ENCODE measurements around the gene OR4F15. TPM values are rescaled to one million over a fixed set of nuclear protein-coding genes. Genes with fewer than 3 reads are reported as not detected.

The OR4F15 gene
- total RNA-seq, 1 experiment from 2014 or later: 0.16 TPM

- DNase-seq (ENCODE audit: low read depth, low spot score): no peak
- in situ Hi-C loops (cut with HindIII; ENCODE audit: low pct_unique_long_range_greater_than_20kb, low sequenced_read_pairs): no loop called here
Observed at GRCh38 chr15:101852356-101852755, 40.4 kb downstream of the OR4F15 start.

Small RNA genes lying within 50 kb of the gene (small RNA-seq; reads per million reads assigned to genes)
- 0 reads per million in 2 experiments for gene RN7SL209P

Other genes starting within 250 kb of the OR4F15 start
- gene TM2D3, start 159.8 kb upstream of the OR4F15 start, total RNA-seq (2014; rRNA removed; shearing (Covaris generic)): 48.4 and 53.7 TPM in 2 replicates
- gene TARS3, start 87.7 kb upstream of the OR4F15 start, total RNA-seq (2014; rRNA removed; shearing (Covaris generic)): 10.8 and 10.9 TPM in 2 replicates
- not detected in 2 replicates for gene OR4F6, start 8.7 kb upstream of the OR4F15 start, total RNA-seq (2014; rRNA removed; shearing (Covaris generic))